K562 (cell line): ENCODE results near the gene FIS1. TPM values are rescaled to one million over a fixed set of nuclear protein-coding genes. Genes with fewer than 3 reads are reported as not detected.

Experiments
- XRCC5 ChIP-seq: fragments of 200-400 bp; formaldehyde crosslinking; IDR thresholded peaks from 2 replicates; pipeline ENCODE4 v1.6.1; 2017; ENCODE audit warnings: low read depth, mild to moderate bottlenecking, low read length
- polyA plus RNA-seq, 8 experiments: library from polyadenylated mRNA; depleted of rRNA in 4 of 8; stranded (reverse) in 5 of 8; unstranded in 3 of 8; fragments of >200 nt; fragmentation: Nextera tagmentation in 2 of 8; fragmentation: Illumina TruSeq in 1 of 8; extraction: Ambion mirVana in 2 of 8; extraction: Trizol in 1 of 8; gene quantifications; 2 replicates each; pipeline versions ENCODE4 v1.2.1 to v1.2.3, GENCODE V29; 2011 to 2014; ENCODE audit warnings: inconsistent platforms in 1 of 8, missing spikeins in 1 of 8
- total RNA-seq, 7 experiments: library from RNA; depleted of rRNA in 6 of 7; stranded (reverse); fragments of >200 nt in 6 of 7; fragmentation: Illumina TruSeq in 2 of 7; extraction: Trizol in 2 of 7; gene quantifications; 2 replicates each; pipeline versions ENCODE4 v1.2.1 to v1.2.3, GENCODE V29; 2011 to 2021; ENCODE audit warnings: low replicate concordance in 1 of 7
- TF ChIP-seq, protein P1 (sequence below), 2 experiments: fragments of 450-650 bp; formaldehyde crosslinking in 1 of 2; IDR thresholded peaks; 2 replicates each; pipeline versions ENCODE4 v1.4.0 to v1.6.1; 2014 to 2020; ENCODE audit warnings: mild to moderate bottlenecking in 2 of 2, borderline replicate concordance in 1 of 2, low read depth in 1 of 2
- TF ChIP-seq, protein P2 (sequence below), 2 experiments: fragments of 450-650 bp; IDR thresholded peaks; 2 replicates each; pipeline ENCODE4 v1.6.1; 2016
- TF ChIP-seq, protein P3 (sequence below): fragments of 250-450 bp; sonication (Bioruptor Pico); IDR thresholded peaks from 2 replicates; pipeline ENCODE4 v1.5.0; 2022; ENCODE audit warnings: mild to moderate bottlenecking
- TF ChIP-seq, protein P4 (sequence below): fragments of 450-650 bp; IDR thresholded peaks from 2 replicates; pipeline ENCODE4 v1.6.1; 2017; ENCODE audit warnings: antibody characterized with exemption
- TF ChIP-seq, protein P5 (sequence below): fragments of 250-450 bp; sonication (Bioruptor Pico); IDR thresholded peaks from 2 replicates; pipeline ENCODE4 v1.4.0; 2020

The FIS1 gene
- total and polyA plus RNA-seq, 9 of the 15 experiments (the other 6 are each of a cell fraction or from before 2014, with no cell fraction given) = 86.0 to 257 (median 144) TPM

DNA sequence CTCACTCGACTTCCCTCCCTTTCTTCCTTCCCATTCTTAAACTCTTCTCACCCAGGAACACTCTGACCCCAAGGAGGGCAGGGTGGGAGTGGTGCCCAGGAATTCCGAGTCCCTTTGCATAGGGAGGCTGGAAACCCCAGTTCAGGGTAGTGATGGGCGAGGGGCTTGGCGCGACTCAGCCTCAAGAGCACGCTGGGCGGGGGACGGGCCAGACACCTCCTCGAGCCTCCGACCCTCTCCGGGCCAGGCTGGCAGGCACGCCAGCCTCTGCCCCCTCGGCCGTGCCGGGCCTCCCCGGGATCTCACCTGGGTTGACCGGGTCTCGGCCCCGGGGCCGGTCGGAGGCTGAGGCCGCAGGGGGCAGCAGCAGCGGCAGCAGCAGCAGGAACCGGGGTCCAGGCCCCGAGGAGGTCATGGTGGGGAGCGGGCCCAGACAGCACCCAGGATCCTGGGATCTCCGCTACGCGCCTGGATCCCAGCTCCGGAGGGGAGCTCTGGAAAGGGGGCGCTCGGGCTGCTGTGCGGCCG lies 28.0 kb downstream of the FIS1 start (continued):
- TF ChIP-seq, protein P1, sequence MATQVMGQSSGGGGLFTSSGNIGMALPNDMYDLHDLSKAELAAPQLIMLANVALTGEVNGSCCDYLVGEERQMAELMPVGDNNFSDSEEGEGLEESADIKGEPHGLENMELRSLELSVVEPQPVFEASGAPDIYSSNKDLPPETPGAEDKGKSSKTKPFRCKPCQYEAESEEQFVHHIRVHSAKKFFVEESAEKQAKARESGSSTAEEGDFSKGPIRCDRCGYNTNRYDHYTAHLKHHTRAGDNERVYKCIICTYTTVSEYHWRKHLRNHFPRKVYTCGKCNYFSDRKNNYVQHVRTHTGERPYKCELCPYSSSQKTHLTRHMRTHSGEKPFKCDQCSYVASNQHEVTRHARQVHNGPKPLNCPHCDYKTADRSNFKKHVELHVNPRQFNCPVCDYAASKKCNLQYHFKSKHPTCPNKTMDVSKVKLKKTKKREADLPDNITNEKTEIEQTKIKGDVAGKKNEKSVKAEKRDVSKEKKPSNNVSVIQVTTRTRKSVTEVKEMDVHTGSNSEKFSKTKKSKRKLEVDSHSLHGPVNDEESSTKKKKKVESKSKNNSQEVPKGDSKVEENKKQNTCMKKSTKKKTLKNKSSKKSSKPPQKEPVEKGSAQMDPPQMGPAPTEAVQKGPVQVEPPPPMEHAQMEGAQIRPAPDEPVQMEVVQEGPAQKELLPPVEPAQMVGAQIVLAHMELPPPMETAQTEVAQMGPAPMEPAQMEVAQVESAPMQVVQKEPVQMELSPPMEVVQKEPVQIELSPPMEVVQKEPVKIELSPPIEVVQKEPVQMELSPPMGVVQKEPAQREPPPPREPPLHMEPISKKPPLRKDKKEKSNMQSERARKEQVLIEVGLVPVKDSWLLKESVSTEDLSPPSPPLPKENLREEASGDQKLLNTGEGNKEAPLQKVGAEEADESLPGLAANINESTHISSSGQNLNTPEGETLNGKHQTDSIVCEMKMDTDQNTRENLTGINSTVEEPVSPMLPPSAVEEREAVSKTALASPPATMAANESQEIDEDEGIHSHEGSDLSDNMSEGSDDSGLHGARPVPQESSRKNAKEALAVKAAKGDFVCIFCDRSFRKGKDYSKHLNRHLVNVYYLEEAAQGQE (IDR thresholded peaks at IDR 0.05; ENCODE audit: borderline replicate concordance) = no peak
- TF ChIP-seq, protein P1 (CRISPR knock-in tag; IDR thresholded peaks at IDR 0.05; ENCODE audit: low read depth) = 0 out of 2 replicates have a peak, but pooled peaks have one; percentile 18
- TF ChIP-seq, protein P2, sequence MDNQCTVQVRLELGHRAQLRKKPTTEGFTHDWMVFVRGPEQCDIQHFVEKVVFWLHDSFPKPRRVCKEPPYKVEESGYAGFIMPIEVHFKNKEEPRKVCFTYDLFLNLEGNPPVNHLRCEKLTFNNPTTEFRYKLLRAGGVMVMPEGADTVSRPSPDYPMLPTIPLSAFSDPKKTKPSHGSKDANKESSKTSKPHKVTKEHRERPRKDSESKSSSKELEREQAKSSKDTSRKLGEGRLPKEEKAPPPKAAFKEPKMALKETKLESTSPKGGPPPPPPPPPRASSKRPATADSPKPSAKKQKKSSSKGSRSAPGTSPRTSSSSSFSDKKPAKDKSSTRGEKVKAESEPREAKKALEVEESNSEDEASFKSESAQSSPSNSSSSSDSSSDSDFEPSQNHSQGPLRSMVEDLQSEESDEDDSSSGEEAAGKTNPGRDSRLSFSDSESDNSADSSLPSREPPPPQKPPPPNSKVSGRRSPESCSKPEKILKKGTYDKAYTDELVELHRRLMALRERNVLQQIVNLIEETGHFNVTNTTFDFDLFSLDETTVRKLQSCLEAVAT (IDR thresholded peaks at IDR 0.05) = no peak
- TF ChIP-seq, protein P3, sequence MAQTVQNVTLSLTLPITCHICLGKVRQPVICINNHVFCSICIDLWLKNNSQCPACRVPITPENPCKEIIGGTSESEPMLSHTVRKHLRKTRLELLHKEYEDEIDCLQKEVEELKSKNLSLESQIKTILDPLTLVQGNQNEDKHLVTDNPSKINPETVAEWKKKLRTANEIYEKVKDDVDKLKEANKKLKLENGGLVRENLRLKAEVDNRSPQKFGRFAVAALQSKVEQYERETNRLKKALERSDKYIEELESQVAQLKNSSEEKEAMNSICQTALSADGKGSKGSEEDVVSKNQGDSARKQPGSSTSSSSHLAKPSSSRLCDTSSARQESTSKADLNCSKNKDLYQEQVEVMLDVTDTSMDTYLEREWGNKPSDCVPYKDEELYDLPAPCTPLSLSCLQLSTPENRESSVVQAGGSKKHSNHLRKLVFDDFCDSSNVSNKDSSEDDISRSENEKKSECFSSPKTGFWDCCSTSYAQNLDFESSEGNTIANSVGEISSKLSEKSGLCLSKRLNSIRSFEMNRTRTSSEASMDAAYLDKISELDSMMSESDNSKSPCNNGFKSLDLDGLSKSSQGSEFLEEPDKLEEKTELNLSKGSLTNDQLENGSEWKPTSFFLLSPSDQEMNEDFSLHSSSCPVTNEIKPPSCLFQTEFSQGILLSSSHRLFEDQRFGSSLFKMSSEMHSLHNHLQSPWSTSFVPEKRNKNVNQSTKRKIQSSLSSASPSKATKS (CRISPR knock-in tag) = no peak
- TF ChIP-seq, protein P4, sequence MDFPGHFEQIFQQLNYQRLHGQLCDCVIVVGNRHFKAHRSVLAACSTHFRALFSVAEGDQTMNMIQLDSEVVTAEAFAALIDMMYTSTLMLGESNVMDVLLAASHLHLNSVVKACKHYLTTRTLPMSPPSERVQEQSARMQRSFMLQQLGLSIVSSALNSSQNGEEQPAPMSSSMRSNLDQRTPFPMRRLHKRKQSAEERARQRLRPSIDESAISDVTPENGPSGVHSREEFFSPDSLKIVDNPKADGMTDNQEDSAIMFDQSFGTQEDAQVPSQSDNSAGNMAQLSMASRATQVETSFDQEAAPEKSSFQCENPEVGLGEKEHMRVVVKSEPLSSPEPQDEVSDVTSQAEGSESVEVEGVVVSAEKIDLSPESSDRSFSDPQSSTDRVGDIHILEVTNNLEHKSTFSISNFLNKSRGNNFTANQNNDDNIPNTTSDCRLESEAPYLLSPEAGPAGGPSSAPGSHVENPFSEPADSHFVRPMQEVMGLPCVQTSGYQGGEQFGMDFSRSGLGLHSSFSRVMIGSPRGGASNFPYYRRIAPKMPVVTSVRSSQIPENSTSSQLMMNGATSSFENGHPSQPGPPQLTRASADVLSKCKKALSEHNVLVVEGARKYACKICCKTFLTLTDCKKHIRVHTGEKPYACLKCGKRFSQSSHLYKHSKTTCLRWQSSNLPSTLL = no peak
- 0 out of 2 replicates have a peak, but pooled peaks have one; percentile 64 for TF ChIP-seq XRCC5
- TF ChIP-seq, protein P5, sequence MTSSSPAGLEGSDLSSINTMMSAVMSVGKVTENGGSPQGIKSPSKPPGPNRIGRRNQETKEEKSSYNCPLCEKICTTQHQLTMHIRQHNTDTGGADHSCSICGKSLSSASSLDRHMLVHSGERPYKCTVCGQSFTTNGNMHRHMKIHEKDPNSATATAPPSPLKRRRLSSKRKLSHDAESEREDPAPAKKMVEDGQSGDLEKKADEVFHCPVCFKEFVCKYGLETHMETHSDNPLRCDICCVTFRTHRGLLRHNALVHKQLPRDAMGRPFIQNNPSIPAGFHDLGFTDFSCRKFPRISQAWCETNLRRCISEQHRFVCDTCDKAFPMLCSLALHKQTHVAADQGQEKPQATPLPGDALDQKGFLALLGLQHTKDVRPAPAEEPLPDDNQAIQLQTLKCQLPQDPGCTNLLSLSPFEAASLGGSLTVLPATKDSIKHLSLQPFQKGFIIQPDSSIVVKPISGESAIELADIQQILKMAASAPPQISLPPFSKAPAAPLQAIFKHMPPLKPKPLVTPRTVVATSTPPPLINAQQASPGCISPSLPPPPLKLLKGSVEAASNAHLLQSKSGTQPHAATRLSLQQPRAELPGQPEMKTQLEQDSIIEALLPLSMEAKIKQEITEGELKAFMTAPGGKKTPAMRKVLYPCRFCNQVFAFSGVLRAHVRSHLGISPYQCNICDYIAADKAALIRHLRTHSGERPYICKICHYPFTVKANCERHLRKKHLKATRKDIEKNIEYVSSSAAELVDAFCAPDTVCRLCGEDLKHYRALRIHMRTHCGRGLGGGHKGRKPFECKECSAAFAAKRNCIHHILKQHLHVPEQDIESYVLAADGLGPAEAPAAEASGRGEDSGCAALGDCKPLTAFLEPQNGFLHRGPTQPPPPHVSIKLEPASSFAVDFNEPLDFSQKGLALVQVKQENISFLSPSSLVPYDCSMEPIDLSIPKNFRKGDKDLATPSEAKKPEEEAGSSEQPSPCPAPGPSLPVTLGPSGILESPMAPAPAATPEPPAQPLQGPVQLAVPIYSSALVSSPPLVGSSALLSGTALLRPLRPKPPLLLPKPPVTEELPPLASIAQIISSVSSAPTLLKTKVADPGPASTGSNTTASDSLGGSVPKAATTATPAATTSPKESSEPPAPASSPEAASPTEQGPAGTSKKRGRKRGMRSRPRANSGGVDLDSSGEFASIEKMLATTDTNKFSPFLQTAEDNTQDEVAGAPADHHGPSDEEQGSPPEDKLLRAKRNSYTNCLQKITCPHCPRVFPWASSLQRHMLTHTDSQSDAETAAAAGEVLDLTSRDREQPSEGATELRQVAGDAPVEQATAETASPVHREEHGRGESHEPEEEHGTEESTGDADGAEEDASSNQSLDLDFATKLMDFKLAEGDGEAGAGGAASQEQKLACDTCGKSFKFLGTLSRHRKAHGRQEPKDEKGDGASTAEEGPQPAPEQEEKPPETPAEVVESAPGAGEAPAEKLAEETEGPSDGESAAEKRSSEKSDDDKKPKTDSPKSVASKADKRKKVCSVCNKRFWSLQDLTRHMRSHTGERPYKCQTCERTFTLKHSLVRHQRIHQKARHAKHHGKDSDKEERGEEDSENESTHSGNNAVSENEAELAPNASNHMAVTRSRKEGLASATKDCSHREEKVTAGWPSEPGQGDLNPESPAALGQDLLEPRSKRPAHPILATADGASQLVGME = no peak
